Psoas muscle (tissue), 8 donors: ENCODE results near the gene R3HDM2. TPM values are rescaled to one million over a fixed set of nuclear protein-coding genes. Genes with fewer than 3 reads are reported as not detected.
"Not testable (repeated sequence)": the region's sequence is repeated elsewhere in the genome, so short reads cannot be mapped to it uniquely, and the experiment has no call there.

ENCODE experiments used
- ATAC-seq, 4 donors: fragments of 200-7000 bp; cut with Tn5 transposase; one replicate each; pipeline ENCODE4 v1.9.1; 2020; ENCODE audit warnings: moderate library complexity in 3 of 4, mild to moderate bottlenecking in 2 of 4
- DNase-seq, 2 donors: peaks; one replicate each; pipeline ENCODE4 v3.0.0-alpha.2; 2020
- H3K27ac ChIP-seq: fragments of 200-600 bp; one replicate; pipeline ENCODE4 v1.8.0; 2022
- H3K27me3 ChIP-seq, 3 donors: fragments of 200-600 bp in 1 of 3; one replicate each; pipeline versions ENCODE4 v1.6.1 to v1.8.0; 2013 to 2022; ENCODE audit warnings: low read length in 2 of 3, mild to moderate bottlenecking in 2 of 3, moderate library complexity in 1 of 3; ENCODE audit not compliant: insufficient read depth in 3 of 3
- H3K36me3 ChIP-seq, 2 donors: fragments of 200-600 bp in 1 of 2; one replicate each; pipeline versions ENCODE4 v1.6.1 to v1.8.0; 2013 to 2022; ENCODE audit warnings: low read depth in 1 of 2, mild to moderate bottlenecking in 1 of 2, moderate library complexity in 1 of 2; ENCODE audit not compliant: insufficient read depth in 1 of 2
- H3K4me1 ChIP-seq: fragments of 200-600 bp; one replicate; pipeline ENCODE4 v1.8.0; 2022
- H3K4me3 ChIP-seq: fragments of 200-600 bp; one replicate; pipeline ENCODE4 v1.8.0; 2022; ENCODE audit warnings: mild to moderate bottlenecking
- H3K9me3 ChIP-seq: fragments of 200-600 bp; one replicate; pipeline ENCODE4 v1.8.0; 2022
- CTCF ChIP-seq: fragments of 200-600 bp; IDR thresholded peaks from one replicate; pipeline ENCODE4 v1.8.0; 2022; ENCODE audit warnings: antibody characterized with exemption
- WGBS, 3 donors: extraction: QIAGEN DNeasy Blood & Tissue Kit; methylation state at CpG; one replicate each; pipeline versions ENCODE4 v1.1.6 to v1.1.7; 2013; 5-methylcytosine and 5-hydroxymethylcytosine counted together
- intact Hi-C, 2 donors: fragments of 100-400 bp; cut with DNase I; formaldehyde crosslinking; loops; one replicate each; pipeline versions ENCODE4 v1.11.0 to v1.14.2; 2022
- polyA plus RNA-seq, 3 donors: library from polyadenylated mRNA; stranded (reverse); fragments of 200-250 nt; gene quantifications; one replicate each; pipeline ENCODE4 v1.2.3, GENCODE V29; 2013
- total RNA-seq, 4 donors: library from RNA; stranded (reverse); fragmentation: NEBNext Ultra II Directional in 2 of 4; extraction: Animal tissue kit (Norgen Biotek cat#: 25700) in 2 of 4; gene quantifications; one replicate each; pipeline versions ENCODE4 v1.2.1 to v1.2.4, GENCODE V29; 2021 to 2023
- donor health status: healthy with polysubstance abuse.
- donor health status: DM: no; HTN: no; CAD: no; lungs with moderate emphysema.
- donor health status: Bipolar disorder and iron deficiency.
- donor health status: healthy.
- donor health status: DM: yes; HTN: yes; CAD: no.
- donor health status: DM: no; HTN: no; CAD: no.
- donor health status: DM: no; HTN: no; CAD: no.
- donor health status: DM: yes; HTN: yes; CAD: no.

R3HDM2 gene
- total and polyA plus RNA-seq, 7 donors, result 12.1 to 64.9 (median 41.4) TPM

DNA sequence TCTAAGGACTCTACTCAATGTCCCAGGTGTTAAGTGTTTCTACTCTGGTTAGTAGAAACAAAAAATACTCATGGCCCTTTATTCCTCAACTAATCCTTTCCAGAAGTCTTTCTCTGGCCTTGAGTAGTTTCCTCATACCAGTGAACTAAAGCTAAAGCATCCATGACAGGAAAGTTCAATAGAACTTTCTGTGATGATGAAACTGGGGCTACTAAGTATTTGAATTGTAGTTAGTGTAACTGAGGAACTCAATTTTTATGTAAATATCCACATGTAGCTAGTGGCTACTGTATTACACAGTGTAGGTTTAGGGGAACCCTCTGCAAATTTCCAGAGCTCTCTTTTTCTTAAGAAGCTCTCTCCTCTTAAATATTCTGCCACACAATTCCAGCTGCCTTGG lies 63.7 kb downstream of the R3HDM2 start:
- Histone ChIP-seq H3K27ac (no peak overlapping the region), H3K36me3 (no peaks in the 10 kb centered on the region), H3K4me3 (no peak overlapping the region), H3K9me3 (peaks cover 5% of the 10 kb centered on the region), H3K27me3 (no peaks in the 10 kb centered on the region), H3K4me1 (peaks cover 4% of the 10 kb centered on the region)
- ATAC-seq, result no peak
- no peak for TF ChIP-seq CTCF
- DNase-seq, result no peak
- intact Hi-C loops, result loop anchor here in 1 of 2 donors (2.0 kb wide), 1 partner anchor 40 kb away; no protein-coding TSS in a partner anchor

DNA sequence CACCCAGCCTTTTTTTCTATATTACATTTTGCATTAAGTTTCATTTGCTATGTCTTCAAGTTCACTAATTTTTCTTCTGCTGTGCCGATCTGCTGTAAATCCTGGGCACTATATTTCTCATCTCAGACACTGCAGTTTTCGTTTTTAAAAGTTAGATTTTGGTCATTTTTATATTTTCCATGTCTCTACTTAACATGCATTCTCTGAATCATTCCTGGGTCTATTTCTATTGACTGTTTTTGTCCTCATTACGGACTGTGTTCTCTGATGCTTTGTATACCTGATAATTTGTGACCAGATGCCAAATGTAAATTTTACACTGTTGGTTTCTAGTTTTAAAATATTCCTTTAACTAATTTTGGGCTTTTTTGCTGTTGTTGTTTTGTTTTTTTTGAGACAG lies 64.5 kb downstream of the R3HDM2 start:
- TF ChIP-seq CTCF, result no peak
- H3K9me3 ChIP-seq, result peaks cover 5% of the 10 kb centered on the region
- ATAC-seq, result no peak
- H3K4me1 ChIP-seq, result peaks cover 4% of the 10 kb centered on the region
- no peak overlapping the region for H3K27ac ChIP-seq
- H3K36me3 ChIP-seq, result no peaks in the 10 kb centered on the region
- no peaks in the 10 kb centered on the region for H3K27me3 ChIP-seq
- 97 to 99% (median 97%) methylated on average over 3 of the region's 3 CpGs for WGBS, 3 donors
- no peak for DNase-seq
- H3K4me3 ChIP-seq, result no peak overlapping the region
- intact Hi-C loops, result loop anchor here in 1 of 2 donors (2.0 kb wide), 1 partner anchor 40 kb away; no protein-coding TSS in a partner anchor

- H3K27ac ChIP-seq, intact Hi-C loops, H3K4me1 ChIP-seq, DNase-seq, H3K9me3 ChIP-seq, ATAC-seq, H3K4me3 ChIP-seq, H3K27me3 ChIP-seq, H3K36me3 ChIP-seq: not testable (repeated sequence)
- 94 to 95% (median 95%) methylated on average over 5 of the region's 5 CpGs for WGBS, 3 donors
Observed at GRCh38 chr12:57364156-57364555, 66.7 kb downstream of the R3HDM2 start.

- Histone ChIP-seq H3K4me1 (no peaks in the 10 kb centered on the region), H3K4me3 (no peak overlapping the region), H3K27me3 (no peaks in the 10 kb centered on the region), H3K27ac (no peak overlapping the region), H3K36me3 (no peaks in the 10 kb centered on the region), H3K9me3 (no peaks in the 10 kb centered on the region)
- TF ChIP-seq CTCF, result no peak
- DNase-seq (no peak), ATAC-seq (no peak)
- WGBS, 3 donors, result 93 to 95% (median 94%) methylated on average over 8 of the region's 8 CpGs
- intact Hi-C loops, result no loop called here
Observed at GRCh38 chr12:57360468-57360867, 70.4 kb downstream of the R3HDM2 start.

- H3K4me1 ChIP-seq, result no peaks in the 10 kb centered on the region
- no peak overlapping the region for H3K4me3 ChIP-seq
- no peak overlapping the region for H3K27ac ChIP-seq
- H3K27me3 ChIP-seq, result no peaks in the 10 kb centered on the region
- no peaks in the 10 kb centered on the region for H3K9me3 ChIP-seq
- H3K36me3 ChIP-seq, result no peaks in the 10 kb centered on the region
- intact Hi-C loops, result no loop called here
- DNase-seq (no peak), ATAC-seq (no peak)
- TF ChIP-seq CTCF, result no peak
- WGBS, 3 donors, result 97 to 100% (median 99%) methylated on average over 4 of the region's 4 CpGs
Observed at GRCh38 chr12:57358646-57359045, 72.2 kb downstream of the R3HDM2 start.
